Endothelial cell of umbilical vein (primary cell): Measurements from ENCODE around the gene PNPLA7.
A peak's percentile ranks its signal among the peaks of the same experiment; 100 is the strongest.

Source experiments
- CTCF ChIP-seq, 2 donors: IDR thresholded peaks; 1 replicate in 1 of 2; 2 replicates in 1 of 2; pipeline ENCODE4 v1.5.1; 2011; ENCODE audit warnings: low read length in 2 of 2, mild to moderate bottlenecking in 2 of 2, moderate library complexity in 2 of 2, control low read depth in 1 of 2, inconsistent platforms in 1 of 2, low read depth in 1 of 2; ENCODE audit not compliant: insufficient read depth in 1 of 2; ENCODE audit errors: extremely low read depth in 1 of 2
- EZH2 ChIP-seq: IDR thresholded peaks from 2 replicates; pipeline ENCODE4 v1.6.1; 2012; ENCODE audit warnings: borderline replicate concordance, low read depth, mild to moderate bottlenecking, moderate library complexity, low read length, inconsistent platforms; ENCODE audit not compliant: severe bottlenecking
- FOS ChIP-seq: IDR thresholded peaks from 2 replicates; pipeline ENCODE4 v1.6.1; 2011; ENCODE audit warnings: mild to moderate bottlenecking, low read length, moderate library complexity, borderline replicate concordance; ENCODE audit not compliant: insufficient read depth
- MAX ChIP-seq: IDR thresholded peaks from 2 replicates; pipeline ENCODE4 v1.6.1; 2011; ENCODE audit not compliant: insufficient read depth, insufficient read length
- POLR2A ChIP-seq: IDR thresholded peaks from 2 replicates; pipeline ENCODE4 v1.6.1; 2012; ENCODE audit warnings: low read depth, mild to moderate bottlenecking, control low read depth, low read length
- POLR2AphosphoS5 ChIP-seq: IDR thresholded peaks from 2 replicates; pipeline ENCODE4 v1.6.1; 2012; ENCODE audit warnings: low read depth, mild to moderate bottlenecking, control low read depth, low read length, moderate library complexity; ENCODE audit not compliant: insufficient read depth

GRCh38 chr9:137534256-137535119, 15.7 kb downstream of the PNPLA7 start:
- TF ChIP-seq CTCF (IDR thresholded peaks at IDR 0.05; ENCODE audit: extremely low read depth in 1 of 2, insufficient read depth in 1 of 2, low read depth in 1 of 2, low read length in 2 of 2) (peak; percentile 66 to 71), MAX (peak; percentile 96), POLR2AphosphoS5 (no peak), POLR2A (no peak), EZH2 (no peak), FOS (no peak)
